NCI-H2196 treated with DMSO at 0.1 percent for 48 hours (cell line): Measurements from ENCODE around the gene WLS.

Experiments
- DNase-seq: peaks from one replicate; lab custom pipeline; 2025; ENCODE audit not compliant: unreplicated experiment; lab: John Stamatoyannopoulos, UW

The WLS gene

DNA sequence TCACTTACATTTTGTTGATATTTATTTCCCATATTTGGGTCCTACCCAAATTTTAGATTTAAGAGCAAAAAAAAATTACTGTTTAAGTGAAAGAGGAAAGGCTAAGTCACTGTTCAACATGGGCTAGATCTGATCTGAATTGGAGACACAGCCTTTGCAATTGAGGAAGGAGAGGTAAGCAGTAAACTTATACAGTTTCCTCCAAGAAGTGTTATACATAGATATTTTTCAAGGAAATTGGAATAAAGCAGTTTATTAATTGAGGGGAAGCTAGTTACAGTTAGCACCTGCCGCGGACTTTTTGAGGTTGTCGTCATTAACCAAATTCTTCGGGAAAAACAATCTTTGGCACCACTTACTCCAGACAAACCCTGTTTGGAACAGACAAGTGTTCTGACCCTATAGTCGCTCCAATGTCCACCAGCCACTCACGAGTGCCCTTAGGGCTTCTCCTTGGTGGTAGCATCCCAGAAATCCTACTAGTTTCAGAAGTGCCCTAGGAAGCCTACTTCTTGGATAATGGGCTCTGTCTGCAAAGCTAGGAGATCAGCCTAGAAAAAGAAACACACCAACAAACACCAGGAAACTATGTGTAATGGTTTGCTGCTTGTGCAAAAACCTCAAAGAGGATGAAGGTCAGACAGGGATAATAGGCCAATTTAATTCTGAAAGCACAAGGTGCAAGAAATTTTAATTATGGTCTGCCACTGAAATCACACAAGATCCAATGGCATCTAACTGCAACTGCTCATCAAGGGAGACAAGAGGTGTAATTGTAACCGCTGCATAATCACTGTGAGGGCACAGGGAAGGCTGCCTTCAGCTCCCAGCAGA, 2.5 kb downstream of the WLS start:
- DNase-seq = no peak

DNA sequence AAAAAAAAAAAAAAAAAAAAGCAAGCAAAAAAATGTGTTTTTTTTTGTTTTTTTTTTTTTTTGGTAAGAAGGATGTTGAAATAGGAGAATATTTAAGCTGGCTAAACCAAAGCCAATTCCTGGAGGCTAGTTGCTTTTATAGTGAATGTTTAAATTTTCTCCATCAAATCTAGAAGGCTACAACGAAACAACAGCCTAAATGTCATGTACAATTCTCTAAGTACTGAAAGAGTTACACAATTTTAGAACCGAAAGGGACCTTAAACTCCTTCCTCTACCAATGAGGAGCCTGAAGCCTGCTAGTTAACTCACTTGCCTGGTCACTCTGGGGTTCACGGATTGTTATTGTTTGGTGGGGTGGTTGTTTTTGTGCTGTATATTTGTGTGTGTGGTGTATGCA, 3.5 kb downstream of the WLS start:
- no peak for DNase-seq

DNA sequence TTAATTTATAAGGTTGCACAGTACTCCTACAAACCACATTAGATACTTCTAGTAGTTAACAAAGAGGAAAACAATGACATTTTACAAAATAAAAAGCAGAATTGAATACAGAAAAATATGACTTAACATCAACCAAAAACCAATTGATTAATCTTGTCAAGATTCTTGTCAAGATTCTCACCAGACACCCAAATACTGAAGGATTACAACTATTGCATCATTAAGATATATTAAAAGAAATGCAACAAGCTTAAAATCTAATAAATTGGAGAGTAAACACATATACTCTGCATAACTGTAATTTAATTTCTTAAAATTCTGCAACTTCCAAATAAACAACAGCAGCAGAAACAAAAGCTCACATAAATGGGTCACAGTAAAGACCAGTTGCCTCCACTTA, 4.7 kb downstream of the WLS start:
- no peak for DNase-seq

DNA sequence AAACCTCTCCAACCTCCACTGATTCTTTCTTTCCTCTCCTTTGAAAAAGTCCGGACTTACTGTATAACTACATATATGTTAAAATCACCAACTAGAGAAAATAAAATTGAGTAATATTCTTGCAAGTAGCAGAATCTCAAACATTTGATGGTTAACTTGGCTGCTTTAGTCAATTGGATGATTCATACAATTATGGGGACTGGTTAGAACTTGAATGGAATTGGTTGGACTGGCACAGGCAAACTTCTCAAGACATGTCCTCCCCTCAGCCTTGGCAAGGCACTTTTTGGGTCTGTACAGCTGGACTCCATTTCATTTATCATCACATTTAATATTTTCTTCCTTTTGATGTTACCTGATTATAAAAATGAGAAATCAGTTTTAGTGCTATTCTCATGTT, 6.5 kb downstream of the WLS start:
- no peak for DNase-seq

DNA sequence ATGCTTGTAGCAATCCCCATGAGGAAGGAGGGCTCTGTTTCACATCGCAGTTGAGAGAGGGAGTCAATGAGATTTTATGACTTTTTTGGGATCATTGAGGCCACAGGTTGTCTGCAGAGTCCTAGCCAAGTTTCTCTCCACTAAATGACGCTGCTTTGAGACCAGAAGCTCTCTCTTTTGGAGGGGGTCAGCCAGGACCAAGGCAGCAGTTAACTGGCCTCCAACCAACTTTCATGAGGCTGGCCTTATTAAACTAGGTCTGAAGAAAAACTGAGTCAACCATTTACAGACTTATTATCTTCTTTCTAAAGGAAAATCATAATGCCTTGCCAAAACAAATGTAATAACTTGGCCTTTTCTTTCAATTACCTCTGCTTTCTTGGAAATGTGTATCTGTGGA, 8.6 kb downstream of the WLS start:
- no peak for DNase-seq

DNA sequence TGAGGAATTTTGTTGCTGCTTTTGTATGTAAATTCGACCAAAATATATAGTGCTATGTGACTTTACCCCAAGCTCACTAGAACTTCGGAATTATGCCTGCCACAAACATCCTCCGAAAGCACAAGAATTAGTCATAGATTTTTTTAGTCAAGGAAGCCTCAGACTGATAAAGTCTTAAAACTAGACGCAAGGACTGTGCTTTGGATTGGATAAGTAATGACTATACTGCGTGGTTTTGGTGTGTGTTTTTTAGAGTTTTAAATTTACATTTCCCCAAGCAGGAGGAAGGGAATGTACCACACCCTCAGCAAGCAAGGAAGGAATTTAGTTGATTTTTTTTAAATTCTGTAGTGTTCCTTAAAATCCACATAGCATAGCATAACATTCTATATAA, 10.3 kb downstream of the WLS start:
- DNase-seq = no peak

DNA sequence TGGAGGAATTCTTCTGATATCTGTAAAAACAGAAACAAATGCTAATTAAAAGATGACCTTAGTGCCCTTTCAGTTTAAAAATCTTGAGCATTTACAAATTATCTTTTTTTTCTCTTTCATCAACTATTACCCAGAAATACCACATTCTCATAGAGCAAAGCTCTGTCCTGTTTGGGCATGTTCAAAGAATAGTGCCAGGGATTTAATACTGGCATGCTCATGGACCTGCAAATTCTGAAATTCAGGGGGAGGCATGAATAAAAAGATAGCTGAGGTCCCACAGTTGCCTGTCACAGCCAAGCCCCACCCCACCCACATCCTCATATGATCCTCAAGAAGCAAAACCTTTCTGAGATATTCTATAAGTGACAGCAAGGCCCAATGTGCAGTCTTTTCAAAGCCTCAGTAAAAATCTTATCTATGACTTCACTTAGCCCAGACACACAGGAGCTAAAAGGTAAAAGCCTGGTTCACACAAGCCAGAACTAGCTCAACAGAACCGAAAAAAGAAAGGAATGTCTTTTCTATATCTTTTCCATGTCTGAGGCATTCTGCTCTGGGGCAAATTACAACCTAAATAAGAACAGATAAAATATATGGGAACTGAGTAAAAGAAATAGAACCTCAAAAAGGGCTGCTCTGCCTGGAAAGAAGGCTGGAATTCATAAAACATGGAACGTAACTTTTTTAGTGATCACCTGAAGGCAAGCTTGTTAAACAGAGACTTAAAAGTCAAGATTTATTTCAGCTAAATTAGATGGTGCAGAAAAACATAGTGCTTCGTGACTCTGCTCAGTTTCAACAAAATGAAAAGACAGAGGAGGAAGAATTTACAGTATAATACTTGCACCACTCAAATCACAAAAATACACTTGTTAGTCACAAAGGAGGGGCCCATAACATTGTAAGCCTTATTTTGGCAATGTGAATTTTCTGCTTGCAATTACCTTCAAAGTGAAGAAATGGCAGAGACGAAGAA, 11.0 kb downstream of the WLS start:
- DNase-seq = no peak

DNA sequence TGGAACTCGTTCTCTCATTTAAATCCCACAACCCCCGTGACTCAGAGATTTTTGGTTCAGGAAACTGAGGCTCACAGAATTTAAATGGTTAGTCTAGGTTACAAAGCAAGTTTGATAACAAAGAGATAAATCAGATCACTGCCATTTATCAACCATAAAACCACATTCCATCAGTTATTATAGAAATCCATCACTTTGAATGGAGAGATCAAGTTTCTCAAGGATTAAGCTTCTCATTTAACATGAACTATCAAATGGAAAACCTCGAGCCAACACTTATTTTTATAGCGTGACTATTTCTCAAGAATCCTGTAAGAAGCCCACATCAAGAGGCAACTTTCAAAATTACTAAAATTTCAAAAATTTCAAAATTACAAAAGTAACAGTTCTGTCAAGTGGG, 11.9 kb downstream of the WLS start:
- DNase-seq = no peak

DNA sequence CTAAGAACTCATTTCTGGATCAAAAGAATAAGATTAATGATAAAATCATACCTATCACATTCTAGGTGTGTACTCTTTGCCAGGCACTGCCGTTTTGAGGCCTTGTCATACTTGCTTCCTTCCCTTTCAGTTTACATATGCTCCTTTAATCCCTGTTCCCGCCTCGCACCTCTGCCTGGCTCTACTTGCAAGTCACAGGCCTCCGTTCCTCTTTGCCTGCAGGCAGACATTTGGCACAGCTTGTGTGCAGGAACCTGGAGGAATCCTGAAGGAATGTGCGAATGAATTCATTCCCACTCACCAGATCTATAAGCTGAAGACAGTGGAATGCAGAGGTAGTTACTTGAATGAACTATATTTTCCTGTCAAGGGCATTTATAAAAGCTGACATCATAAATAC, 13.8 kb downstream of the WLS start:
- DNase-seq = no peak

DNA sequence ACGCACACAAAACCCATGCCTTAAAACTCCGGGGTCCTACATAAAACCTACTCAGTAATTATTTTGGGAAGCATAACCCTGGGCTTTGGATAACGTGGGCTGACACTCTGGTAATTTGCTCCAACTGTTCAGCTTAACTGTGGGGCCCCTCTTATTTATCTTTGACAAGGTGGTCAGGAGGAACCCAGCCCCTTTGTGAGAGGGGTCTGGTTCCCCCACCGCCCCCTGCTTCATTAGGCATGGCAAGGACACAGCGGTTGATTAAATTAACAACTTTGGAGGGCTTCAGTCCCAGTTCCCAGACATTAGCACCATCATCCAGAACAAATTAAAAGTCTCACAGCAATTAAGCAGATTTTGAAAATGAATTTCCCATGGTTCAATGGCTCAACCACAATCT, 14.7 kb downstream of the WLS start:
- no peak for DNase-seq

DNA sequence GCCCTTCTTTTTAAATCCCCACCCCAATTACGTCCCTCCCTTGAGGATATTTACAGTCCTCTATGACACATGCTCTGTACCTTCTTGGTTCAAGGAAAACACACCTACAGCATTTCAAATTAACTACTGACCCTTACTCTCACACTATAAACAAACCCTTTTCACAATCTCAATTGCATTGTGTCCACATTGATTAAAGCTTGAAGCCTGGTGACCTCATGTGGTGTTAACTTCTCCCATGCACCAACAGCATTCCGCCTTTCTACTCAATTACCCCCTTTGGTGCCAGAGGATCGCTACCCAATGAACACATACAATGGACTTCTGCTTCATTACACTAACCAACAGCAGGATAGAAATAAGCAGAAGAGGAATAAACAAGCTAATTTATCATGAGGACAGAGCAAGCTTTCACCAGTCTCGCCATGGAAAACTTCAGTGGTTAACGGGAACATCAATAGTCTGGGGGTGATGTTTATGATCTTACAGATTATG, 15.2 kb downstream of the WLS start:
- no peak for DNase-seq

DNA sequence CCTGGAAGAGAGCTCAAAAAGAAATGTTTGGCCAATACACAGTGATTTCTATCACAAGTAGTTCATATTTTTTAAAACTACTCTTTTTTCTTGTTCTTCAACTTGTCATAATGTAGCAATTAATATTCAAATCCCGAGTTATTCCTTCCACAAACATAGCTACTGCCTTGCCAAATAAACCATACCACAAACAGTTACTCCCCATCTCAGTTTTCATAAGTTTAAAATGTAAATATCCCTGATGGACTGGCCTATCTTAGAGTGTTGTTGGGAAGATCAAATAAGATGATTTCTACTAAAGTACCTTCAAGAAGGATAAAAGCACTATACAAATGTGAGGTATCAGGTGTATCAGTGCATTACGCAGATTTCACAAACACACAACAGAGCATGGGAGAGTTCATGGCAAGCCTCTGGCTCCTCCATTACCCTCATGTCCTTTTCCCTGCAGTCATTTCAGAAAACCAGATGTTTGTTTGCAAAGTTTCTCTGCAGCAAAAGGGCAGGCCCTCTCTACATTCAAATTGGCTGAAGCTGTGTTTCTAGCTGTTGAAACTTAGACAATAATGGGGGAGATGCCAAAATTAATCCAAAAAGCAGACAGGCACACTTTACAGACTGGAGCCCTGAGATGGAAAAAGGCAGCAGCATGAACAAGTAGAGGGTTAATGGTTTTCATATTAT, 16.1 kb downstream of the WLS start:
- DNase-seq = no peak

DNA sequence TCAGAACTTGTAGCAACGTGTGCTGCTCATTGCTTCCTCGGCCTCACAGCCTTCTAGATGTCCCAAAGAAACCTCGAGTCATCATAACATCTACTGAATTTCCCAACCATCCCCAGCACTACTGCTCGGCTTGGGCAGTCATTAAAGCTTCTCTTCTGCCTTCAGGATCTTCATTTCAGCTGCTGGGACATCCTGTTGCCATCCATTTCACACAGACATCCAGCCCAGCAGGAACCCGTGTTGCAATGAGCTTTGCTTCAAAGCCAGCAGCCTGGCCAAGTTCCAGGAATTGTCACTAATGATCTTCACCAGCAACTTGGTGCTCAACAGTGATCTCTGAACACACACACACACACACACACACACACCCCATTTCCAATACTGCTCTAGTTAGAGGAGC, 18.5 kb downstream of the WLS start:
- DNase-seq = no peak

DNA sequence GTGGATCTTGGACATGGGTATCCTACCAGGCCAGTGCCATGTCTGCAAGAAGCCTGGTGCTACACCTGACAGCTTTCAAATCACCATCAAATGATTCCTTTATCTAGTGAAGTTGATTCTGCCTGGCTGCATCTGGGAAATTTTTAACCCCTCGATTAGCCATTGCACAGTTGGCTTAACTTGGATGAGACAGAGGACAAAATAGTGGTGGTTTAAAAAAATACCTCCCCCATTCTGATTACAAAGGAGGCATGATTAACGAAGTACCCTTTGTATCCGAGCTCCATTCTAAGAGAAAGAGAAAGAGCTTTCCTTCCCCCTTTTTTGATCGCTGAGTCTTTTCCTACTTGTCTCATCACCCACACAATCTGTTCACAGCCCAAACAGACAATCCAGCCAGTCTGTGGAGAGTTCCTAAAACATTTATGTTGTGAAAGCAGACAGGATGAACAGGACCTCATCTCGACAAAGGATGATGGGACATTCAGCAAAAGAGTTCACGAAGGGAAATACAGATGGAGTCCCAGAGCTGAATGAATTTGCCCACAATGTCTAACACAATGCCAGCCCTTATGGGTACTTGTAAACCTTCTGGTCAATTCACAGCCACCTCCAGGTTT, 20.5 kb downstream of the WLS start:
- no peak for DNase-seq

DNA sequence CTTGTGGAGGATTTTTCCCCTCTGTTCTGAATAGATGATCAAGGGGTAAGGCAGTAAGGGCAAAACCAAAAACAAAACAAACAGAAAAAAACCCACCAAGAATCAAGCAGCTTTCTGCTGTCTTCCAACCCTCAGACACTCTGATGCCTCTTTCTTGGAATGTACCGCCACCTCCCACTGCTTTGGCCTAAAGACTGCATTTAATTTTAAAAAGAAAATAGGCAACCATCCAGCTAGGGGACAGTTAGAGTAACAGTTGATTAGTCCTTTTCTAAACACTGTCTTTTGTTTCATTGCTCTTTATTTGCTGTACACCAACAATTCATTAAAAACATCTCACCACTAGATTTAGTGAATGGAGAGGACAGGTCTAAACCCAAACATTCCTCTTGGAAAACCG, 21.5 kb downstream of the WLS start:
- DNase-seq = no peak

DNA sequence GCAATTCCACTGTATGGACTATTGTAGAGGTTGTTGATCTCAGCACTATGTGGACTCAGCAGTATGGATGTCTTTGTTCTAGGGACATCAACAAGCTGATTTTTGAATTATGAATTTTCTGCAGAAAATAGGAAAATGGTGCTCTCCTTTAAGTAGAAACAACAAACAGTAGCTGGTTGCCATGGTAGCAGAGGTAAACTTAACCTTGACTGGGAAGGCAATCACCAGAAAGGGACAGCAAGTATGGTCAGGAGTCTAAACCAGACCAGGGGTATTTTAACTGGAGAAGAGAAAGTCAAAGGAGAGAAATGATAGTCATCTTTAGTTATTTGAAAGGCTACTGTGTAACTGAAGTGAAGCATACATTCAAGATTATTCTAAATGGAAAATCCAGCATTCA, 22.3 kb downstream of the WLS start:
- DNase-seq = no peak

DNA sequence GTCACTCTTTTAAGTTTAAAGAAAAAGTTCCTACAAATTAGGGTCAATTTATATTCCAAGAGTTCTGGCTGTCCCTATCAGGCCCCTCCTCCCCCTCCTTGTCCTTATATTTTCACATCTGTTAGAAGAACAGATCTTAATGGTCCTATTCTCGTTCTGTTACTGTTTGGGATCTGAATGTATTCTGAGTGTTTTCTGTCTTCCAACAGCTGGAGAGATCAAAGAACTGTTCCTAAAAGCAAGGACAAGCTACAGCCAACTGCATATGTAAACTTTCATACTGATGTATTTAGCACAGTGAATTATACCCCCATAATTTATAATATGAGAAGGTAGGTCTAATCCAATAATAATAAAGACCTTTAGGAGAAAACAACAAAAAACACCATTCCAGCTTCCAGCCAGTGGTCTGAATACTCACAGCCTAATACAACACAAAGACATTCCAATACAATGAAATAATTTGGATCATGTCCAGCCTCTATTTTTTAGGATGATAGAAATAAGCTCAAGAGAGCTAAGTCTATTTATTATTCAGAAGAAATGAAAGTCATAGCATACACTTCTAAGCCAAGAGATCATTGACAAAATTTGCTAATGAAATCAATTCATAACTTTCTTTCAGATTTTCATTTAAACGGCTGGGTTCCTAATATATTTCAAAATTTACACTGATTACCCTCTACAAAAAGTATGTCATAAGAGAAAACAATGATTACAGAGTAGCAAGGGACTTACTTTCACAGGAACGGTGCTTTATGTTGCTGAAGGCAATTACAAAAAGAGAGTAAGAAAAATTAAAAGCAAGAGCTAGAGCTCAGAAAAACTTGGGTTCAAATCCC, 25.3 kb downstream of the WLS start:
- DNase-seq = no peak

DNA sequence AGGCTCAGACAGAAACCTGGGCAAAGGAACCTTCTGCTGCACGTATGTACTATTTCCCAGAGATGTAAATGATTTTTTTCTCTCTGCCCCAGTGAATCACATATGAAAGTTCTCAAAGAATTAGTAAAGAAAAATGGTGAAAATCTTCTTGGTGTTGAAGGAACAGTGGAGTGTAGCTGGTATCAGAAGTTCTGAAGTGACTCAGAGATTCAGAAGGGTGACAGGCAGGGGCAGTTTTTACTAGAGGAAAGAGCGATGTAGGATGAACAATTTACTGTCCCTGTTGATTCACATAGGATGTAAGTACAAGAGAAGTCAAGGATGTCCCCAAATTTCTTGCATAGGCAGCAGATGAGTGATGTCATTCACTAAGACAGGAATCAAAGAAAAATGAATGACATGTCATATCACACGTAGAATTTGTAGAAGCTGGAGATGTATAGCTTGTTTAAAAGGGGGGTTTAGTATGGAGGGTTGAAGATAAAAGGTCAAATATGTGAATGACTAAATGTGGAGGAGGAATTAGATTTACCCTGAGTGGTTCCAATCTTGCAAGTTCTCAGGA, 26.4 kb downstream of the WLS start:
- DNase-seq = no peak

DNA sequence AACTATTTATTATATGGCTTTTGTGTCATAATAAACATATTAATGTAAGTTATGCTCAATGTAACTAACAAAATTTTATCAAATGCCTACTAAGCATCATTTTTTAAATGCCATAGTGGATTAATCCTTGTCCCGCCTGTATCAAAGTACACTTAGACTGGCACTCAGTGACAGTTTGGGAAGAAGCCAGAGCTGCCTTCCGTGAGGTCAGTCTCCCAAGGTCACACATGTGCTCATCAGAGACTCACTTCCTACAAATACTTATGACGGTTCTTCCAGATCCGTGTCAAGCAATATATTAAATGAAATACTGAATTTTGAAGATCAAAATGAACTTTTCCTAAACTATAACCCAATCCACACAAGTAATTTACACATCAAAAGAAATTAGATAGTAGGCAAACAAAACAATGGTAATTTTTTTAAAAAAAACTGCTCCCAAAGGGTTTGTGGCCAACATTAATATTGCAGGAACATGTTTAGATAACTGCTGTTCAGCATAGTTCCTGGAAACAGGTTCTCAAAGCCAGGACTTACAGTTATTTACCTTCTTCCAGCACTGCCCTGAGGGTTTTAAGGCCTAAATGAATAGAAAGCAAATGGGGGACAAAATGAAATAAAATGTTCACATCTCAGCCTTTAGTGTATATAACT, 27.2 kb downstream of the WLS start:
- DNase-seq = no peak
